IPS DF 4.7 (cell line): ENCODE measurements around the gene TRIM46.
"Not testable (repeated sequence)": the region's sequence is repeated elsewhere in the genome, so short reads cannot be mapped to it uniquely, and the experiment has no call there.

Source experiments
- DNase-seq: peaks from one replicate; pipeline ENCODE4 v3.0.0-alpha.2; 2013; ENCODE audit warnings: low spot score; ENCODE audit errors: extremely low read depth

Gene TRIM46

GRCh38 chr1:155186067-155186793 lies 12.6 kb downstream of the TRIM46 start:
- no peak for DNase-seq

GRCh38 chr1:155186794-155187455 lies 13.3 kb downstream of the TRIM46 start:
- DNase-seq, result no peak

GRCh38 chr1:155187456-155187891 lies 13.8 kb downstream of the TRIM46 start:
- DNase-seq, result no peak

GRCh38 chr1:155188268-155188667 lies 14.6 kb downstream of the TRIM46 start:
- no peak for DNase-seq

GRCh38 chr1:155189926-155190325 lies 16.3 kb downstream of the TRIM46 start:
- not testable (repeated sequence) for DNase-seq

- no peak for DNase-seq
Measured at GRCh38 chr1:155191904-155192303, 18.3 kb downstream of the TRIM46 start.

GRCh38 chr1:155192346-155193274 lies 19.0 kb downstream of the TRIM46 start:
- no peak for DNase-seq

GRCh38 chr1:155193275-155193990 lies 19.8 kb downstream of the TRIM46 start:
- no peak for DNase-seq

- DNase-seq, result not testable (repeated sequence)
Measured at GRCh38 chr1:155193991-155194240, 20.3 kb downstream of the TRIM46 start.

GRCh38 chr1:155195201-155196102 lies 21.8 kb downstream of the TRIM46 start:
- DNase-seq, result no peak

- DNase-seq, result no peak
Measured at GRCh38 chr1:155196103-155196892, 22.6 kb downstream of the TRIM46 start.

GRCh38 chr1:155196893-155197638 lies 23.4 kb downstream of the TRIM46 start:
- DNase-seq, result no peak

- no peak for DNase-seq
Measured at GRCh38 chr1:155197901-155198546, 24.4 kb downstream of the TRIM46 start.

GRCh38 chr1:155198547-155198906 lies 24.9 kb downstream of the TRIM46 start:
- no peak for DNase-seq

GRCh38 chr1:155199792-155200191 lies 26.1 kb downstream of the TRIM46 start:
- DNase-seq, result no peak

- DNase-seq, result no peak
Measured at GRCh38 chr1:155200920-155201319, 27.3 kb downstream of the TRIM46 start.

- DNase-seq, result no peak
Measured at GRCh38 chr1:155202198-155202597, 28.5 kb downstream of the TRIM46 start.

GRCh38 chr1:155202731-155203515 lies 29.3 kb downstream of the TRIM46 start:
- DNase-seq, result no peak
